COR-L47 (cell line): ENCODE results near the gene SHLD2.
"Not testable (repeated sequence)": the region's sequence is repeated elsewhere in the genome, so short reads cannot be mapped to it uniquely, and the experiment has no call there.

Experiments
- DNase-seq: peaks from one replicate; lab custom pipeline; 2025; lab: John Stamatoyannopoulos, UW

SHLD2 gene

GRCh38 chr10:87142230-87143108 lies 47.5 kb downstream of the SHLD2 start:
- DNase-seq = not testable (repeated sequence)

DNA sequence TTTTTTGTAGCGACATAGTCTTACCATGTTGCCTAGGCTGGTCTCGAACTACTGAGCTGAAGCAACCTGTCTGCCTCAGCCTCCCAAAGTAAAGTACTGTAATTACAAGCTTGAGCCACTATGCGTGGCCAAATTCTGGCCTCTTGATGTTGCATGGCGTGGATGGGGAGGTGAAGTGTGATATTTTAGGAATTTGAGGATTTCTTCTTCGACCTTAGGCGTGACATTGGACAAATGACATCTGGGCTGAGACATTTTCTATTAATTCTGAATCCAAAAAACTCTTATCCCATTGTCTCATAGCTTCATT lies 48.1 kb downstream of the SHLD2 start:
- not testable (repeated sequence) for DNase-seq

DNA sequence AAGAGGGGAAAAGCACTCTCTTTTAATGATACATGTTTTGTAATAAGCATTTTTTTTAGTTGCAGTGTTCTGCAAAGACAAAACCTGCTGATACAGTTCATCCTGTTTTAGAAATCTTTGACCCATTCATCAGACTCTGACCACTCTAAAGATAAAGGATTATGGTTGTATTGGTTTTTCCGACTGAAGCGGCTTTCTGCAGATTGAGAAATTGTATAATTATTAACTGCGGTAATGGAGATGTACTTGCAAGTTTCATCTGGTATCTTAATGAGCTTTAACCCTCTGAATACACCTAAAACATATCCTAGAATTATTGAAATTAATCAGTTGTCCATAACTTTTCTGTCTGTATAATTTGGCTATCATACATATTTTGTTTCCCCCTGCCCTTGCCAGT lies 50.6 kb downstream of the SHLD2 start:
- not testable (repeated sequence) for DNase-seq

GRCh38 chr10:87149020-87149609 lies 54.1 kb downstream of the SHLD2 start:
- not testable (repeated sequence) for DNase-seq

DNA sequence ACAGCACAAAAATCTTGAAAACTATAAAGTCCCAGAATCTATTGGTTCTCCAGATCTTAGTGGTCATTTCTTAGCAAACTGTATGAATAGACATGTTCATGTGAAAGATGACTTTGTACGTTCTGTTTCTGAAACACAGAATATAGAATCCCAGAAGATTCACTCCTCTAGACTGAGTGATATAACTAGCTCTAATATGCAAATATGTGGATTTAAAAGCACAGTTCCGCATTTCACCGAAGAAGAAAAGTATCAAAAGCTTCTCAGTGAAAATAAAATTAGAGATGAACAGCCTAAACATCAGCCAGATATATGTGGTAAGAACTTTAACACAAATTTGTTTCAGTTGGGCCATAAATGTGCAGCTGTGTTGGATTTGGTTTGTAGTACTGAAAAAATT lies 56.5 kb downstream of the SHLD2 start:
- not testable (repeated sequence) for DNase-seq

- not testable (repeated sequence) for DNase-seq
These were observed 61.8 kb downstream of the SHLD2 start for GRCh38 chr10:87156841-87157240.

- DNase-seq = not testable (repeated sequence)
These were observed 62.8 kb downstream of the SHLD2 start for GRCh38 chr10:87157821-87158220.

- DNase-seq = not testable (repeated sequence)
These were observed 67.8 kb downstream of the SHLD2 start for GRCh38 chr10:87162703-87163293.

DNA sequence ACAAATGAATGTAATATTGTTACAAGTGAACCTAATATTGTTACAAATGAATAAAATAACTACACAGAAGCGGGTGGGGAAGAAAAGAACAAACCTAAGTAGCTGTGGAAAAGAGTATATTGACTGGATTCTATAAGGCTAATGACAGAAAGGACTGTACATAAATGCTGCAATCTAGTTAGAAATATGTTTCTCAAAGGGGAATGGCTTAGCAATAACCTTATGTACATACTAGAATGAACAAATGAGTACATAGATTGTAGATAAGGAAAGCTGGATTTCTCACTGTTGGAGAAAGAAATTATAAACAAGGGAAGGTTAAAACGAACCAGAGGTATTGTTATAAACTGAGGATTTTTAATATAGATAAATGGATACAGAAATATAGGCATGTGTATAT lies 68.4 kb downstream of the SHLD2 start:
- DNase-seq = not testable (repeated sequence)

DNA sequence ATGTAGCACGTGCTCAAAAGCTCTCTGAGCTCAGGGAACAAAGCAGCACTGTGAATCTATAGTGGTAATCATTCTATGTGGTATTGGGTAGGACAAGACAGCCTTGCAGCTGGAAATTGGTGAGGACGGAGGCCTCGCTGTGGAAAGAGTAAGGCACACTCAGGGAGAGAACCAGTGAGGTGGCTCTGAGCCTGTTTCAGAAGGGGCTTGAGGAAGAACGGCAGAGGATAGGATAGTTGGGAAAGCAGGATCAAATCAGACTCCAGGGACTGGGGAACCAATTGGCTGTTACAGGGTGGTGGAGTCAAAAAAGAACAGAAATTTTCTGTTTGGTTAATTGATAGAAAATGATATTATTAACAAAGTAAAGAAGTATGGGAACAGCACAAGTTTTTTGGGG lies 74.9 kb downstream of the SHLD2 start:
- DNase-seq = not testable (repeated sequence)

- not testable (repeated sequence) for DNase-seq
These were observed 75.7 kb downstream of the SHLD2 start for GRCh38 chr10:87170705-87171104.

GRCh38 chr10:87171670-87172069 lies 76.7 kb downstream of the SHLD2 start:
- DNase-seq = not testable (repeated sequence)

DNA sequence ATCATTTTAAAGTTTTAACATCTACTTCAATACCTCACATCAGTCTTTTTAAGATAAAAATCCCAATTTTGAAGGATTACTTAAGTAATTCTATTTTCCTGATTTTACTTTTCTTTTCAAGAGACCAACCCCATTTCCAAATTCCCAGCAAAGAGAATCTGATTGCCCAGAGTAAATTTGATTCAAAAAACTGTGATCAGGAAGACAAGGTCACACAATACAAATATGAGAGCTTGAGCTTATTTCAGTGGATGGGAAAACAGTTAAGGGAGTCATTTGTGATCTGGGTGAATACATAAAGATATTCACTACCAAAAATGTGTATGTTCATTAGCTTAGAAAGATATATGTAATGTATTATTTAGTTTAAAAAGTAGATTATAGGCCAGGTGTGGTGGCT lies 77.2 kb downstream of the SHLD2 start:
- not testable (repeated sequence) for DNase-seq

- not testable (repeated sequence) for DNase-seq
These were observed 82.6 kb downstream of the SHLD2 start for GRCh38 chr10:87177587-87177986.

DNA sequence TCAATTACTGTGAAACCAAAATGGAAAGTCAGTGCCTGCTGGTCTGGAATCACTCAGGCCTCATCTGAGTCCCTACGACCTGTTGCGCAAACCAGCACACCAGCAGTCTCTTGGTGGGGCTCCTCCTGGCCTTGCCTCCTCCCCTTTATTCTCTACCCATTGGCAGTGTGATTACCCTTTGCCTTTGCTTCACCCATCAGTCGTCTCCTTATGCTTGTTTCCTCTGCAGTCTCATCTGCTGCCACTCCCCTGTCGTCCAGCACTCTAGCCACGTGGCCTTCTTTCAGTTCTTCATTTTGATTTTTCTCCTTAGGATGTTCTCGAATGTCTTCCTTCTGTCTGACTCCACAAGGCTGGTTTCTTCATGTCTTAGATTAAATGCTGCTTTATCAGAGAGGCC lies 89.4 kb downstream of the SHLD2 start:
- DNase-seq = not testable (repeated sequence)

DNA sequence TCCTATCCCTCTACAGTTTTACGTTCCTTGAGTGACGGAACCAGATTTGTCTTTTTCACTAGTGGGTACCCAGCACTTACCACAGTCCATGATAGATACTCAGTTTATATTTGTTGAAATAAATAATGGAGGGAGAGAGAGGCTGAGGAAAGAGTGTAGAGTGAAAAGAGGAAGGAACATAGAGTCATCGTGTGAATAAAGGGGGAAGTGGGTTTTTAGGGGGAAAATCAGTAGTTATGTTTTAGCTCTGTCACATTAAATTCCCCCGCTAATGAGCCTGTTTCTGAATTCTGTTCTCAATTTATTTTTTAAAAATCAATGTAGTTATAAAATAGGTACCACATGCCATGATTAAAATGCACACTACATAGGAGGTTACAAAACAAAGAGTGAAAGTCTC lies 91.0 kb downstream of the SHLD2 start:
- DNase-seq = not testable (repeated sequence)

- DNase-seq = not testable (repeated sequence)
These were observed 92.6 kb downstream of the SHLD2 start for GRCh38 chr10:87187573-87187972.

- not testable (repeated sequence) for DNase-seq
These were observed 96.8 kb downstream of the SHLD2 start for GRCh38 chr10:87191841-87192240.

- DNase-seq = not testable (repeated sequence)
These were observed 105.9 kb downstream of the SHLD2 start for GRCh38 chr10:87200924-87201323.

DNA sequence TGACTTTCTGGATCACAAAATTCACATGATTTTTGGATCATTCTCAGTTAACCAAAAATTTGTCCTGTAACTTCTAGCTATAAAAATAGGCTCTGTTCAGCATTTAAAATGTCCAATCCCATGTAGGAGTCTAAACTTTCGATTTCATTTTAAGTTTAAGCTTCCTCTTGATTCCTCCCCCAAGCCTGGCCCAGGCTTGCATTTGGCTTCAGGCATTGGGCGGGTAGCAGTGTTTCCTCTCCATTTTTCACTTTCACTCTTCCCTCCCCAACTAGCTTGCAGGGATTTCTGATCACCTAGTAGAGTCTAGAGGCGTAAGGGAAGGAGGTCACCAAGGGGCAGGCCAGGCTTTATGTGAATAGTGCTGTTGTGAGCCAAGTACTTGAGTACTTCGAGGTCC lies 109.8 kb downstream of the SHLD2 start:
- not testable (repeated sequence) for DNase-seq

DNA sequence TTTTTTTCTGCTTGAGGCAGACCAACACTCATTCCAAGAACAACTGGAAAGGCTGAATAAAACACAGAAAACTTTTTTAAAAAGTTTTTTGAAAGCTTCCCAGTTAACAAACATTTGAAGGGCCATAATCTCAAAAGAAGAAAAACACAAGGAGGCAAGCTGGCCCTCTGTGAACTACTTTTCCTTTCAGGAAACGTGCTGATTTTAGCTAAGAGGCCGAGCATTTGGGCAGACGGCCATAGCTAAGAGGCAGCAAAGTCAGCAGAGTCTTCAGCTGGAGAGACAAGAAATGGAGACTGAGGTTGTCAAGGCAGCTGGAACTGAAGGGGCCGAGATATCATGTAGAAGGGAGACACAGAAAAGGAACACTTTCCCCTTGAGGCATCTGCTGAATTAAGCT lies 111.9 kb downstream of the SHLD2 start:
- not testable (repeated sequence) for DNase-seq

- DNase-seq = not testable (repeated sequence)
These were observed 115.3 kb downstream of the SHLD2 start for GRCh38 chr10:87210309-87210708.

DNA sequence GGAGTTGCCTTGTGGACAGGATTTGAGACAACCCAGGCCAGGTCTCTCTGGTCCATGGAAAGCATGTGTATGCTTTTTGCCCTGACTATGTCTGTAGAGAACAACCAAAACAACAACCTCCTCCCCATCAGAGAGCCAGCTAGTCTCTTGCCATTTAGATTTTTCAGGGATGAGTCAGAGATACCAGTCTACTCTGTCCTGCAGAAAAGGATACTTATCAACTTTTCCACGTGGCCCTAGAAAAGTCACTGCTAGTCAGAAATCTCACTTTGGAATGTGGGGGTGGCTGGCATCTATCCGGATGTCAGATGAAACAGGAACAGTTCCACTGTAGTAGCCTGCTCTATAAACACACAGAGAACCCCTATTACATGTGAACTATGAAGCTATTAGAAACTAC lies 116.8 kb downstream of the SHLD2 start:
- DNase-seq = not testable (repeated sequence)
